ENCODE data around the gene AGAP1.
"Not testable (repeated sequence)": the region's sequence is repeated elsewhere in the genome, so short reads cannot be mapped to it uniquely, and the experiment has no call there.

AGAP1 gene

GRCh38 chr2:236120829-236121228 lies 627.0 kb downstream of the AGAP1 start:
- no peak for DNase-seq

- DNase-seq: no peak
Measured at GRCh38 chr2:236121546-236121945, 627.7 kb downstream of the AGAP1 start.

- no peak for DNase-seq
Measured at GRCh38 chr2:236122236-236122635, 628.4 kb downstream of the AGAP1 start.

GRCh38 chr2:236123716-236124115 lies 629.9 kb downstream of the AGAP1 start:
- no peak for DNase-seq

GRCh38 chr2:236124182-236124893 lies 630.5 kb downstream of the AGAP1 start:
- DNase-seq: peak; percentile 44

- no peak for DNase-seq
Measured at GRCh38 chr2:236125541-236125940, 631.7 kb downstream of the AGAP1 start.

- no peak for DNase-seq
Measured at GRCh38 chr2:236127010-236127409, 633.2 kb downstream of the AGAP1 start.

GRCh38 chr2:236128321-236128720 lies 634.5 kb downstream of the AGAP1 start:
- no peak for DNase-seq

- no peak for DNase-seq
Measured at GRCh38 chr2:236129935-236130334, 636.1 kb downstream of the AGAP1 start.

- no peak for DNase-seq
Measured at GRCh38 chr2:236130349-236130998, 636.6 kb downstream of the AGAP1 start.

- no peak for DNase-seq
Measured at GRCh38 chr2:236131073-236131692, 637.3 kb downstream of the AGAP1 start.

GRCh38 chr2:236133410-236134012 lies 639.7 kb downstream of the AGAP1 start:
- DNase-seq: no peak

- DNase-seq: no peak
Measured at GRCh38 chr2:236136538-236136937, 642.7 kb downstream of the AGAP1 start.

GRCh38 chr2:236137066-236137465 lies 643.2 kb downstream of the AGAP1 start:
- no peak for DNase-seq

- not testable (repeated sequence) for DNase-seq
Measured at GRCh38 chr2:236141616-236142015, 647.8 kb downstream of the AGAP1 start.

- no peak for DNase-seq
Measured at GRCh38 chr2:236143811-236144210, 650.0 kb downstream of the AGAP1 start.

GRCh38 chr2:236146436-236146835 lies 652.6 kb downstream of the AGAP1 start:
- DNase-seq: no peak

GRCh38 chr2:236155406-236155805 lies 661.6 kb downstream of the AGAP1 start:
- DNase-seq: no peak

GRCh38 chr2:236156095-236156859 lies 662.4 kb downstream of the AGAP1 start:
- no peak for DNase-seq

GRCh38 chr2:236156860-236157194 lies 663.0 kb downstream of the AGAP1 start:
- no peak for DNase-seq

GRCh38 chr2:236157366-236157765 lies 663.5 kb downstream of the AGAP1 start:
- no peak for DNase-seq

- DNase-seq: no peak
Measured at GRCh38 chr2:236157815-236158498, 664.1 kb downstream of the AGAP1 start.
